ENCODE measurements around the gene EXOC8.
A peak's percentile ranks its signal among the peaks of the same experiment; 100 is the strongest.

Gene EXOC8, protein sequence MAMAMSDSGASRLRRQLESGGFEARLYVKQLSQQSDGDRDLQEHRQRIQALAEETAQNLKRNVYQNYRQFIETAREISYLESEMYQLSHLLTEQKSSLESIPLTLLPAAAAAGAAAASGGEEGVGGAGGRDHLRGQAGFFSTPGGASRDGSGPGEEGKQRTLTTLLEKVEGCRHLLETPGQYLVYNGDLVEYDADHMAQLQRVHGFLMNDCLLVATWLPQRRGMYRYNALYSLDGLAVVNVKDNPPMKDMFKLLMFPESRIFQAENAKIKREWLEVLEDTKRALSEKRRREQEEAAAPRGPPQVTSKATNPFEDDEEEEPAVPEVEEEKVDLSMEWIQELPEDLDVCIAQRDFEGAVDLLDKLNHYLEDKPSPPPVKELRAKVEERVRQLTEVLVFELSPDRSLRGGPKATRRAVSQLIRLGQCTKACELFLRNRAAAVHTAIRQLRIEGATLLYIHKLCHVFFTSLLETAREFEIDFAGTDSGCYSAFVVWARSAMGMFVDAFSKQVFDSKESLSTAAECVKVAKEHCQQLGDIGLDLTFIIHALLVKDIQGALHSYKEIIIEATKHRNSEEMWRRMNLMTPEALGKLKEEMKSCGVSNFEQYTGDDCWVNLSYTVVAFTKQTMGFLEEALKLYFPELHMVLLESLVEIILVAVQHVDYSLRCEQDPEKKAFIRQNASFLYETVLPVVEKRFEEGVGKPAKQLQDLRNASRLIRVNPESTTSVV

DNA sequence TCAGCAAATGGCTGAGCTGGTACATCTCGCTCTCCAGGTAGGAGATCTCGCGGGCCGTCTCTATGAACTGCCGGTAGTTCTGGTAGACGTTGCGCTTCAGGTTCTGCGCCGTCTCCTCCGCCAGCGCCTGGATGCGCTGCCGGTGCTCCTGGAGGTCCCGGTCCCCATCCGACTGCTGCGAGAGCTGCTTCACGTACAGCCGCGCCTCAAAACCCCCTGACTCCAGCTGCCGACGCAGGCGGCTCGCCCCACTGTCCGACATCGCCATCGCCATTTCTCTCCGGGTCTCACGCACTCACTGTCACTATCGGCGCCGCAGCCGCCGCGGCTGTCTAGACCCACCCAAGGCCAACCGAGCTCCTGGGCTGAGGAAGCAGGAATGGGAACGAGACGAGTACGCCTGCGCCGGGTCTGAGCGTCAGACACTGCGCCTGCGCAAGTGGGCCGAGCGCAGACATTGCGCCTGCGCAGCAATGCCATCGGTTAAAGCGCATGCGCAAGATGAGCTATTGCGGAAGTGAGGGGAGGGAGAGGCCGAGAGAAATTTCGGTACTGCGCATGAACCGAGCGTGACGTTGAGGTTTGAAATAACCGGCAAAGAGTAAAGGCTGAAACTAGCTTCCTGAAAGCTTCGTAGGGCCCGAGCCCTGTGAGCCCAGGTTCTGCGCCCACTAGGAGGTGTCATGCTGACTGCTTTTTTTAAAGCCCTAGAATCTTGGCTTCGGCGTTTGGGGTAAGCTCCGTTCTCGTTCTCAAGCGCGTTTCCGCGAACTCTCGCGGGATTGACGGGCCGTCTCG lies at the start of gene EXOC8:
TSS of gene EXOC8 (minus strand) at position 381 of the 798 bp plus-strand sequence. CDS start at position 274, 107 bp downstream.
- DNase-seq: peak; percentile 98

DNA sequence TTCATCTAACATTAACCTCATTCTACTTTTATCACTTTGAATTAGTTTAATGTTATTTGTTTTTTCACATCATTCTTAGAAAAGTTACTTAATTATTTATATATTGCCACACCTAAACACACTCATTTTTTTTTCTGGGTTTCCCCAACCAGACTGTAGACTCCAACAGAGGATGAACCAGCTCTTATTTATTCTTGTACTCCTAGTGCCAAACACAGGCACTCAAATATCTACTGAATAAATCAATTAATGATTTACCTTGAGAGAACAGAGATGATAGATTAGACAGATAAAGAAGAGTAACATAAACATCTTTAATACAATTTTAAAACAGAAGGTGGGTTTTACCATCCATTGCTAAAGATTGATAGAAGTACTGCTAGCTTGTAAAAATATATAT lies 48.8 kb upstream of the EXOC8 start:
- no peak for DNase-seq

DNA sequence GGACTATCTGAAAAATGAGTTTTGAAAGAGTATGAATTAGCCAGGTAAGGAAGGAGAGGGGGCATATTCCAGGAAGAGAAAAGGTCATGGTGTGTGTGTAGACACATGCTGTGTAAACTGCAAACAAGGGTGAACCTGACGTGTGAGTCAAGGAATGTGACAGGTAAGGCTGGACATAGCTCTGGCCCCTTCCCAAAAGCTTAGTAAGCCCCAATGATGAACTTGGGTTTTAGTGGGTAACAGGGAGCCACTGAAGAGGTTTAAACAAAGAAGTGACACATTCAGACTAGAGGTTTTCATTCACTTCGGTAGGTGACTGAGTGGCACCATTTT lies 47.7 kb upstream of the EXOC8 start:
- DNase-seq: no peak

DNA sequence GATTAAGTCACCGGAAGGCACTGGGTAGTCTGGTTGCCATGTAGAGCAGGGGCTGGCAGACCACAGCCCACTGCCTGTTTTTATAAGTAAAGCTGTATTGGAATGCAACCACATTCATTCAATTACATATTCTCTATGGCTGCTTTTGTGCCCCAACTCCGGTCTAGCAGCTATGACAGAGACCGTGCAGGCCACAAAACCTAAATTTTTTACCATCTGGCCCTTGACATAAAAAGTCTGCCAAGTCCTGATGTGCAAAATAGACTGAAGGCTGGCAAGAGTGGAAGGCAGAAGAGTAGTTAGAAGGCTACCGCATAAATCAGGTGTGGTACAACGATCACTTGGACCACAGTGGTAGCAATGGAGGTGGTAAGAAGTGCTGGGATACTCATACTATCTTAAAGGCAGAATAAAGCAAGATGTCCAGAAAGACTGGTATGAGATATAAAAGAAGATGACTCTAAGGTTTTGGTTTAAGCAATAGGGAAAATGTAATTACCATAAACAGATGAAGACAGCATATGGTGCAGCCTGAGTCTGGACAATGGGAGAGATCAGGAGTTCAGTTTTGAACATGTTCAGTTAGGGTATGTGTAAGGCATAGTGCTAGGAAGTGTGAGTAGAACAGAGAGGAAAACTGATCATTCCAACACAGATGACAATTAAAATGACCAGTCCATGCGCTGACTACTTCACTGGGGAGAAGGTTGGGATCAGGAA lies 47.2 kb upstream of the EXOC8 start:
- DNase-seq: no peak

DNA sequence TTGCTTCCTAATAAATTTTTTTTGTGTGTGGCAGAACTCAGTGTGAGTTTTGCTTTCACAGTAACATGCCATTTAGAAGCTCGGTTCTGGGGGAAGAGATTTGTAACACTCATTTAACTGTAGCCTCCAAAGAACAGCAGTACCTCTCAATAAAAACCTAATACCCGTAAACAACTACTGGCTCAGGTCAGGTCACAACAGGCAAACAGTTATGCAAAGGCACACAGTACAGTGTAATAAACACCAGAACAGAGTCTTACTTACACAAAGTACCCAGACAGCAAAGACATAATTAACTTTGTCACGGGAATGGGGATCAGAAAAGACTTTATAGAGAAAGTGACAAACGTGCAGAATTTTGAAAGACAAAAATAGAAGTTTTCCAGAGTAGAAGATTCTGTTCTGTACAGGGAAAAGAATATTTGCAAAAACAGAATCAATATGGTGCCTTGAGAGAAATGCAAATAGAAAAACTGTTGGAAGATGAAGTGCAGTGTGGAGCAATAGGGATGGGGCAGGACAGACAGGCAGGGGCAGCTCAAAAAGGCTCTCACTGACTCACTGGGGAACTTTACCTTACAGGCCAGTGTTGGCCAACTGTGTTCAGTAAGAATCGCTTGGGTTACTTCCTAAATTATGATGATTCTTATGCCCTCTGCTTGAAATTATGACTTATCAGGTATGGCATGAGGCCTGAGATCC lies 45.7 kb upstream of the EXOC8 start:
- no peak for DNase-seq

DNA sequence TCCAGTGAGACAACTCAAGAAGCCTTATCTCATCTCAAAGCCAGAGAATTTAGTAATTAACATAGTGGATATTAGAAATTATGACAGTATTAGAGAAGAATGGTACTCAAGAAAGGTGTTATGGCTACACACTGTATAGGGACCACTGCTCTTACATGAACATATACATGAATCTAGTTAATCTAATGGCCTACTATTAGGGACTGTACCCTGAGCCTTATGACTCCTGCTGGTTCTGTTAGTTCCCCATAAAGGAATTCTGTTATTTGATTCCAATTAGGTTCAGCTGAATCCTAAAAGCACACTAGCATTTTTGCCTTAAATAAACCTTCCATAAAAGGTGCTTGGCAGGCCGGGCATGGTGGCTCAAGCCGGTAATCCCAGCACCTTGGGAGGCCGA lies 44.8 kb upstream of the EXOC8 start:
- no peak for DNase-seq

DNA sequence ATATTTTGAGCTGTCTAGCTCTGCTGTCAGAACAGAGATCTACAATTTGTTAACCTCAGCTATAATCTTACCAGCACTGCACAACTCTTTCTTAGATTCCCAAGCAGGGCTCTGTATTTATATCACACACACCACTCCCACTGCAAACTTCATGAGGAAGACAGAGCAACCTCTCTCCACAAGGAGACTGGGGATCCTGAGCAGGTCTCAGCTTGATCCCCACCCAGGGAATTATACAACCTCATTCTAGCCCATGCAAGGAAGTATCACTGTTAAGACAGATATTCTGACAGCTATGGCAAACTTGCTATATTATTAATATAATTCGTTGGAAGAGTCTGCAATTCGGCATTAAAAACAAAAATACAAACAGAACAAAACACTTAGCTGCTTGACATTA lies 44.1 kb upstream of the EXOC8 start:
- no peak for DNase-seq

DNA sequence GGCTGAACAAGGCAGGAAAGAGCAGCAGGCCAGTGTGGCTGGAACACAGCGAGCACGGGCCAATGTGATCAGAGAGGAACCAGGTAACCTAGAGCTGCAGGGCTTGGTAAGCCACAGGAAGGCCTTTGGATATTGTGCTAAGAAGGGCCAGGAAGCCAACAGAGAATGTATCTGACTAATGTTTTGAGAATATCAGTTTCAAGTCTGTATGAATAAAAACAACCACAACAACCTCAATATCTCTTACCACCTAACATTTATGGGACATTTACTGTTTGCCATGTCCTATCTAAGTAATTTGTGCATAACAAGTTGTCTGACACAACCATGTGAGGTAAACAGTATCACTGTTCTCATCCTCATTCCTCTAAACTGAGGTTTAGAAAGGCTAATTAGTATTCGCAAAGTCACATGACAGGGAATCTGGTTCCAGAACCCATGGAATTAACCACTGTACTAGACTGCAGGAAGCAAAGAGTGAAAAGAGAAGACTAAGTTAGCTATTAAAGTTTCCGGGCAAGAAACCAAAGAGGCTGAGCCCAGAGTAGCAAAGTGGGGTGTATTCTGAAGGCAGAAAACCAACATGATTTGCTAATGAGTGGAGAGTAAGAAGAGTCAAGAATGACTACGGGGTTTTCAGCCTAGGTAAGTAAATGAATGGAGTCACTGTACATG lies 39.4 kb upstream of the EXOC8 start:
- peak; percentile 17 for DNase-seq

DNA sequence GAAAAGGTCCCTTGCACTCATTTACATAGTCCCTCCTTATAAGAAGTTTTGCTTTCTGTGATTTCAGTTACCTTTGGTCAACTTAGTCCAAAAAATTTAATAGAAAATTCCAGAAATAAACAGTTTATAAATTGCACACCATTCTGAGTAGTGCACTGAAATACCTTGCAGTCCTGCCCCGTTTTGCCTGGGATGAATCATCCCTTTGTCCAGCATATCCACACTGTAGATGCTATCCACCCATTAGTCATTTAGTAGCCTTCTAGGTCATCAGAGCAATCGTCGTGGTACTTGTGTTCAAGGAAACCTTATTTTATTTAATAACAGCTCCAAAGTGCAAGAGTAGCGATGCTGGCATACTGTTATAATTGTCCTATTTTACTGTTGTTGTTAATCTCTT lies 38.4 kb upstream of the EXOC8 start:
- no peak for DNase-seq

DNA sequence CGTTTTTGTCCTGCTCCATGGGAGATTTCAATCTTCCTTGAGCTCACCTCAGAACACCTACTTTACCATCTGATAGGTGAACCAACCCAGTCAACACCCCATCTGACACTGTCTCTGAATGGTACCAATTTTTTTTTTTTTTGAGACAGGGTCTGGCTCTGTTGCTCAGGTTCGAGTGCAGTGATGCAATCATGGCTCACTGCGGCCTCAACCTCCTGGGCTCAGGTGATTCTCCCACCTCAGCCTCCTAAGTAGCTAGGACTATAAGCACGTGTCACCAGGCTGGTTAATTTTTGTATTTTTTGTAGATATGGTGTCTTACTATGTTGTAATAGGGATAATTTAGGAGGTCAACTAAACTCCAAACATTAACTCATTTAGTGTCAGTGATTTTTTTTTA lies 36.7 kb upstream of the EXOC8 start:
- no peak for DNase-seq

DNA sequence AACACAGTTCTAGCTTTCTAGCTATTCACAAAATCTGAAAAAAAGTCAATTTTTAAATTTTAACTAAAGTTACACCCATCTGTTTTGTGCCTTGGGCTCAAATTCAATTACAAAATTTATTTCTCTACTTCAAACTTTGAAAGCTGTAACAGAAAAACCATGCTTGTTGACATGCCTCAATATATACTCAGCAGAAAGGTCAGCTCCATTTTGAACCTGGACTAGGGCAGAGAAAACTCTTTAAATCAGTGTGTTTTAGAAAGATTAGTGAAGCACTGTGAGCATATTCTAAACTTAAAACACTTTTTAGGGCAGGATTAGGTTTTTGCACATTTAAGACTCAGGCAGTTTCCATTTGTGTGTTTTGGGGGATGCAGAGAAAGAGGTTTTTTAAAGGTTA lies 34.8 kb upstream of the EXOC8 start:
- no peak for DNase-seq

DNA sequence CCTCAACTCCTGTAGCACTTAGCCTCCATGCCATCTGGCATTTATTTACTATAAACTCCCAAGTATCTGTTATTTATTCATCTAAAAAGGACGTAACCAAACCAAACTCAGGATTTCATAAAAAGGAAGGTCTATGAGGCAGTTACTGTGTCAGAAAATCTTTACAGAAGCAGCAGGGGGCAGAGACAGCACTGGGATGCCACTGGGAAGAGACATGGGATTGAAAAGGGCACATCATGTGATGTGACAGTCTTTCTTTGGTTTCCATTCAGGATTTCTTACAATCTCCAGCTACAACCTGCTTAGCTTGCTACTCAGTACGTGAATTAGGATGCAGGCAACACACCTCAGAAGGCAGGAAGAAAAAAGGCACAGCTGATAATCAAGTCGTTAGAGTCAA lies 31.6 kb upstream of the EXOC8 start:
- no peak for DNase-seq

DNA sequence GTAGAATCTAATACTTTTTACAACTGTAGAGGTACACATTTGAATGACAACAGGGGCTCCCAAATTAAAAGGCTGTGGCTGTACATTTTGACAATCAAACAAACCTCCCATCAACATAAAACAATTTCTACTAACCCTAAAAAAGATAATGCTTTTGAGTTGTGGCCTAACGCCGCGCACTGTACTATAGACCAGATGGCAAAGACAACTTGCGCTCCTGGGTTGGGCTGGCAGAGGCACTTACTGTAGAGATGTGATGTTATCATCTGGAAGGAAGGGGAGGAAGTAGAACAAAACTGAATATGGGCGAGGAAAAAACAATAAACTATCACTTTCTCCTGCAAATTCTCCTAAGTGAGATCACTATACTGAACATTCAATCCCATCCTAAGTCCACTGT lies 26.5 kb upstream of the EXOC8 start:
- DNase-seq: peak; percentile 54

DNA sequence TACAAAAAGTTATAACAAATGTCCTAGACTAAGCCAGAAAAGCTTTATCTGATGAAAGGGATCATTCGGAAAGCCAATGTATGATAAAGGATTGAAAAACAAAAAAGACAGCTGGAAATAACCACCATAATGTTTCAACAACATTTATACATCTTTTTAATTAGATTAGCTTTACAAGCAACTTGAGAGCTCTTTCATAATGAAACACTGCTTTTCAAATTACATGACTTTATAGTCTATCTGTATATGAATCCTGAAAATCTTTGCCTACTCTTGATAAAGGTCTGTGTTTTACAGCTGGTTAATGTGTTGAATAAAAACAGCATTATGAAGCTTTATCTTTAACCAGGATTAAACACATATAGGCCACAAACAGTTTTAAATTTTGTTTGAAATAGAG lies 26.0 kb upstream of the EXOC8 start:
- no peak for DNase-seq

DNA sequence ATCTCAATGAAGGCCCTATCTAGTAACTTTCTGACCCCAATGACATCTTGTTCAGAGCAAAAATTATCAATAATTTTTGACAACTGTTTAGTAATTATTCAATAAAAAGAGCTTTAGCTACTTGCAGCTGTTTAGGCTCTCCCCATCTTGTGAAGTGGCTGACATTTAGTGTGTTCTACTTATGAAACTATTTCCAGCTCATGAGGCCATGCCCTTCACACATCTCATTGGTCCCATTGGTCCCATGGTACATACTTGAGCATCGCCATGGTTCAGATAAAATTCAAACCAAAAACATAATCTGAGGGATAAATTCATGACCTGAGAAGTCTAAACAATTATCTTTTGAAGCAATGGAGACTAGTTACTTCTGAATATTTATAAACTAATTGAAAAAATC lies 24.7 kb upstream of the EXOC8 start:
- no peak for DNase-seq

DNA sequence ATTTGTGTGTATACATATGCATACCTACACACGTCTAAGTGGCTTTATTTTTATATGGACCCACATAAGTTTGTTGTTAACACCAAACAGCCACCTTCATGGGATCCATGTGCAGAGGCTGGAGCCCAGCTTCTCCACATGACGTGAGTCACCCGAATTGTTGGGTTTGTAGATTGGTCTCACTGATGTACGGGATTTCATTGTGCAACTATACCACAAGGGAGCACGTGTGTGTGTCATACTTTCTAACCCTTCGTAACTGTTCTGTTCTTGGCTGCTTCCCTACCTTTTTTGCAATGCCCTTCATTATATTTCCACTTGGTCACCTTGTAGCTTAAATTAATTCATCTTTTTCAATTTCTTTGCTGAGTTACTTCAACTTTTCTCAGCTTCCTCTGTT lies 21.5 kb upstream of the EXOC8 start:
- DNase-seq: peak; percentile 77

DNA sequence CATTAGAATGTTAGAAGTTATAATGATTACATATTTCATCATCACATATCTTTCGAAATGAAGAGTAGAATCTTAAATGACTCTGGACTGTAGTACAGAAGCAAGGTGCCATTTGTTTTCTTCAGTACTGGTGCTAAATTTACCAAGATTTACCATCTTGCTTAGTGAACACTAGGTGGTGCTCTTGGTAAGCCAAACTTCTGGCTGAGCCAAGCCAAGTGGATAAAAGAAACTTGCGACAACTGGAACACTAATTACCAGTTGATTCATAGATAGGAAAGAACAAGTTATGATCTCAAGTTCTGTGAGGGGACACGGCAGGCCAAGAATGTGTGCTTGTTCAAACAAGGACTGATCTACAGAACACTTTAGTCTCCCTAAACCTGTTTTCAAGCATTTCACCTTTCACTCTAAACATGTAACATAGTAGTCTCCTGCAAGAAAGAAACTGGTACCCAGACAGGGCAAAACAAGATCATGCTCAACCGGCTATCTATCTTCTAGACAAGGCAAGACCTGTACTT lies 20.2 kb upstream of the EXOC8 start:
- peak; percentile 84 for DNase-seq

DNA sequence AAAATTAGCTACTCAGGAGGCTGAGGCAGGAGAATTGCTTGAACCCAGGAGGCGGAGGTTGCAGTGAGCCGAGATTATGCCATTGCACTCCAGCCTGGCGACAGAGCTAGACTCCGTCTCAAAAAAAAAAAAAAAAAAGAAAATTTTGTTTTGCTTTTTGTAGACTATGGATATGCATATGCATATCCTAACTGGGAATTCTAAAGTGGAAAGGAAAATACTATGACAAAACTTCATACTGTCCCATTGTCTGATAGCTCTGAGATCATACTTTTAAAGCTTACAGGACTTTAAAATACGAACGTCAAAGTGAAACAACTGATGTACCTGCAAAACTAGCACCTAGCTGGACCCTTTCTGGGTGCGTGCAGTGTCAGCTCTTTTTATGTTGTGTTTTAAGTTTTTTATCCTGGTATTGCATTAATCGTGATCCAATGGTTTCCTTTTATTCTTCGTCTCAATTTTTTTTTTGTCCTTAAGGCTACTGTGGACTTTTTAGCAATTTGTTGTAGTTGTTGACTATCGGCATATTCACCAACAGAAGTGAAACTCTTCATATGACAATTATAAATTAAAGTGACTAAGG lies 19.6 kb upstream of the EXOC8 start:
- DNase-seq: no peak

DNA sequence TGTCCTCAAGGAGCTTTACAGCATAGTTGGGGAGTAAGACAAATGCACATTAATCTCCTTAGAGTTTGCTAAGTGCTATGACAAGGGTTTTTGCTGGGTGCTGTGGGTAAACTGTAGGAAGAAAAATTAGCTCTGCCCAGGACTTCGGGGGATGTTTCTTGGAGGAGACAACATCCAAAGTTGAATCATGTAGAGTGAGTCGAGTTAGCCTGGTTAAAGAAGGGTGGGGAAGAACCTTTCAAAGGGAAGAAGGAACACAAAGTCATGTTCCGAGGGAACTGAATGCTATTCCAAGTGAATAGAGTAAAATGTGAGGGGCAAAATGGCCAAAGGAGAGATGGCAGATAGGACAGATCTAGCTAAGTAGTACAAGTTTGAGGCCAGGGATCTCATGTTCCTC lies 17.5 kb upstream of the EXOC8 start:
- DNase-seq: no peak

DNA sequence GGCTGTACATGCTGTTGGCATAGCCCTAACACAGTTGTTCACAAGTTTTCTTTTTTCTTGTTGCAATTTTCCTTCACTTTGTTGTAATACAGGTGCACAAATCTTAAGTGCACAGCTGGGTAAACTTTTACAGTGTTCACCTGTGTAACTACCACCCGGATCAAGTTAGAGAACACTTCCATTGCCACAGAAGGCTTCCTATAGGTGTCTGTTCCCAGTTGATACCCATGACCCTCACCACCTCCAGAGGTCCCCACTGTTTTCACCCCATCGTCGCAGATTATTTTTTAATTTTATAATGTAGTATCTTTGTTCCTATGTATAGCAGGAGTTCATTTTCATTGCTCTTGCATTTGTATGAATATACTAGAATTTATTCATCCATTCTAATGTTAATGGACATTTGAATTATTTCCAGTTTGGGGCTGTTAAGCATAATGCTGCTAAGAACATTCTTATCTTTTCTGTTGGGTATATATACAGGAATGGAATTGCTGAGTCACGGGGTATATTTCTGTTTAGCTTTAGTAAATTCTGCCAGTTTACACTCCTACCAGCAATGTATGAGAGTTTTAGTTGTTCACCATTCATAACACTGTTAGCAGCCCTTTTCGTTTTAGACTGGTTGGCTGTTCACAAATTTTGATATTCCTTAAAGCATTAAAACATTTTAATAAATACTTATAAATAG lies 16.8 kb upstream of the EXOC8 start:
- DNase-seq: peak; percentile 75

DNA sequence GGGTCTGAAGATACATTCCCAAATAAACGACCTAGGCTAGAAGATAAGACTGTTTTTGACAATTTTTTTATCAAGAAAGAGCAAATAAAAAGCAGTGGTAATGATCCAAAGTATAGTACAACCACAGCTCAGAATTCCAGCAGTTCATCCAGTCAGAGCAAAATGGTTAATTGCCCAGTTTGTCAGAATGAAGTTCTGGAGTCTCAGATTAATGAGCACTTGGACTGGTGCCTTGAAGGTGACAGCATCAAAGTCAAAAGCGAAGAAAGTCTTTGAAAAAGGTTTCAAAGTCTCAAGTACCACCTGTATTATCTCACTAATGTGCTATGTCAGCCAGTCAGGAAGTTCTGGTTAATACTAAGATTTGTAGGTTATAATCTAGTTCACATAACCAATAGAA lies 15.4 kb upstream of the EXOC8 start:
- DNase-seq: no peak

All from hematopoietic multipotent progenitor cell treated with erythropoietin and hydrocortisone succinate and interleukin-3 and kit ligand, for 4 days (in vitro differentiated cells).